GM18520 (cell line): Measurements from ENCODE around the gene COA3.
A peak's percentile ranks its signal among the peaks of the same experiment; 100 is the strongest.
"Not testable (repeated sequence)": the region's sequence is repeated elsewhere in the genome, so short reads cannot be mapped to it uniquely, and the experiment has no call there.

Experiments
- ATAC-seq: cut with Tn5 transposase; IDR thresholded peaks from one replicate; pipeline ENCODE4 v1.9.1; 2021; ENCODE audit not compliant: unreplicated experiment

COA3 gene

DNA sequence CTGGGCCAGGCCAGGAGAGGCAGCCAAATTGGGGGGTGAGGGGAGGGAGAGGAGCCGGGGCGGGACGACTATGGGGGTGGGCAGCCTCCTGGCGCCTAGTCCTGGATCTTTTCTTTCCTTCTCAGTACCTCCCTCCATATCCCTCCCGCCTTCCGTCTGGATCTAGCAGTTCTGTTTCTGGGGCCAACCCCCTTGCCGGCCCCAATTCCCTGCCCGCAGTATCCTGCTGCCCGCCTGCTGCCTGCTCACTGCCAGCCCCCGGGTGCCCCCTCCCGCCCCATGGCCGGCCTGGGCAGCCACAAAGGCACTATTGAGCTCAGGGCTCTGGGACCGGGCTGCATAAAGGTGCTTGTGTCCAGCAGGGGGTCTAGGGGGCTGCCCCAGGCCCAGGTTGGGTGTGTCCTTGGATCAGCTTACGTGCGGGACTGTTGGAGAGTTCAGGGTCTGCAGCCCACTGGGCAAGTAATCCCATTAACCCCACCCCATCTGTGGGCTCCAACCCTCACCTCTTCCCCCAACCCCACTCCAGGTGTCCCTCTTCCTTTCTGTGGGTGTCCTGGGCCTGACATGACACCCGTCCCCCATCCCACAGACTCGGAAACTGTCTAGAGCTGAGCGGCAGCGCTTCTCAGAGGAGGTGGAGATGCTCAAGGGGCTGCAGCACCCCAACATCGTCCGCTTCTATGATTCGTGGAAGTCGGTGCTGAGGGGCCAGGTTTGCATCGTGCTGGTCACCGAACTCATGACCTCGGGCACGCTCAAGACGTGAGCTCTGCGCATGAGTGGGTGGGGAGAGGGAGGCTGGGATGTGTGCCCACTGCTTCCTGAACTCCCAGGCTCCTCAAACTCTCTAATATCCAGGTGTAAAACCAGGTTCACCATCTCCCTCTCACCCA lies 16.1 kb downstream of the COA3 start:
- no peak for ATAC-seq

DNA sequence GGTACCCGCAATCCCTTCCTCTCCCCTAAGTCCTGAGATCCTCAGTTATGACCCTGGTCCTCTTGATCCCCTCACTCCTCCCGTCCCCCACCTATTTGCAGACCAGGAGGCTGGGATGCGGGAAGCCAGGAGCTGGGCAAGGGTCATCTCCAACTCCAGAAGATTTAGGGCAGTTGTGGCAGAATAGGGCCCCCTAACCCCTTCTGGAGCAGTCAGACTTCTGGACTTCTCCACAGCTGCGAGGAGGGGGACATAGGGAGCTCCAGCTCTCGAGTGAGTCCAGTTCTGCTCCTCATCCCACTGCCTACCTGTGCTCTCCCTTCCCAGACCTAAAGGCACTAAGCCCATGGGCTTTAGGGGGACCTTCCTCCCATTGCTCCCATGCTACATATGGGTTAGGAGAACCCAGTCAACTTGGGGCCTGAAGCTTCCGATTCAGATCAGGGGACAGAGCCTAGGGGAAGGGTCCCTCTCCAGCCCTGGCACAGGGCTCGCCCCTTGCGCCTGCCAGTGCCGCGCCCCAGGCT lies 16.8 kb downstream of the COA3 start:
- no peak for ATAC-seq

DNA sequence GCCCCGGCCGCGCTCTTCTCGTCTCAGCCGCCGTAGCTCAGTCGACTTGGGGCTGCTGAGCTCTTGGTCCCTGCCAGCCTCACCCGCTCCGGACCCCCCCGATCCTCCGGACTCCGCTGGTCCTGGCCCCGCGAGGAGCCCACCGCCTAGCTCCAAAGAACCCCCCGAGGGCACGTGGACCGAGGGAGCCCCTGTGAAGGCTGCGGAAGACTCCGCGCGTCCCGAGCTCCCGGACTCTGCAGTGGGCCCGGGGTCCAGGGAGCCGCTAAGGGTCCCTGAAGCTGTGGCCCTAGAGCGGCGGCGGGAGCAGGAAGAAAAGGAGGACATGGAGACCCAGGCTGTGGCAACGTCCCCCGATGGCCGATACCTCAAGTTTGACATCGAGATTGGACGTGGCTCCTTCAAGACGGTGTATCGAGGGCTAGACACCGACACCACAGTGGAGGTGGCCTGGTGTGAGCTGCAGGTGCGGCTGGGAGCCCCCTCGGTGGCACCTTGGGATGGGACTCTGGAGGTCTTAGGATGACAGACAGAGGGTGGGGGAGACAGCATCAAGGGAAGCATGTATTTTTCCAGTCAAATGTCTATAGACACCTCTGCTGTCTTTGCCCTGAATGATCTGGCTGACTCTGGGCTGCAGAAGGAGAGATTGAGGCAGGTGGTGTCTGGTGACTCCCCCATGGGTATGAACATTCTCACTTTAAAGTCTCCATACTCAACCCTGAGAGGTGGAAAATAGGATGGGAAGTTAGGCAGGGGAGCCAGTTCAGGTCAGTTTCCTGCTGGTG lies 17.5 kb downstream of the COA3 start:
- ATAC-seq: no peak

DNA sequence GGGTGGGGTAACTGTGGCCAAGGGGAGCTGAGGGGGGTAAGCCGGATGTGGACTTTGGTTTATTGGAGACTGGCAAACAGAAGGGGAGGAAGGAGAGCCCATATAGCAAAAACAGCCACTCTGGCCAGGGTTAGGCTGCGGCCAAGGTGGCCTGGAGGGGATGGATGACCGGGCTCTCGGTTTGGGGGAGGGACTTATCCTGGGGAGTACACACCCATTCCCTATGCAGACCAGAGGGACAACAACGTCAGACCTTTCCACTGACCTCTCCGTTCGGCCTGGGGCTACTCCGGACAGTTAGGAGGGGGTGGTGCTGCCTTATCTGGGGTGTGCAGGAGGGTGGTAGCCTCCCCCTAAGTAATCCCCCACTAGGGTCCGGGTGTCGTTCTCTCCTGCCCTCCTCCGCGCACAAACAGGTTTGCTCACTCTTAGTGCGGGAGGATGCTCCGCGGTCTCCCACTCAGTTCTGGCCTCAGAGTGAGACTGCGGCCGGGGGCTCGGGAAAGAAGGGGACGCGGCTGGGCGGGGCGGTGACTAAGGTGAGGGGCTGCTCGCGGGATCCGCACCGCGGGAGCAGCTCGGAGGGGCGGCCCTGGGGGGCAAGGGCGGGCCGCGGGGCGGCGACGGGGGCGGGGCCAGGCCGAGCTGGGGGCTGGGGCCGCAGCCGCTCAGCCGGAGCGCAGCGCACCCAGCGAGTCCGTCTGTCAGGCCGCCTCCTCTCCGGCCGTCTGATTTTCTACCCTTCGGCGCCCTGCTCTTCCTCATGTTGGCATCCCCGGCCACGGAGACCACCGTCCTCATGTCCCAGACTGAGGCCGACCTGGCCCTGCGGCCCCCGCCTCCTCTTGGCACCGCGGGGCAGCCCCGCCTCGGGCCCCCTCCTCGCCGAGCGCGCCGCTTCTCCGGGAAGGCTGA lies 18.3 kb downstream of the COA3 start, which contains the start of gene WNK4:
Gene WNK4 (plus strand): TSS at position 675 of the 915 bp plus-strand sequence. CDS start 89 bp downstream, at position 764.
- ATAC-seq: no peak

- ATAC-seq: no peak
These were observed 19.1 kb downstream of the COA3 start for GRCh38 chr17:42779304-42779935.

GRCh38 chr17:42778570-42778969 lies 19.9 kb downstream of the COA3 start:
- no peak for ATAC-seq

- ATAC-seq: no peak
These were observed 22.9 kb downstream of the COA3 start for GRCh38 chr17:42775534-42776098.

GRCh38 chr17:42774066-42774745 lies 24.3 kb downstream of the COA3 start:
- ATAC-seq: no peak

GRCh38 chr17:42773290-42774035 lies 25.0 kb downstream of the COA3 start, which contains the start of gene VPS25:
VPS25 (plus strand) TSS chr17:42773449; CDS start chr17:42773476, 27 bp downstream.
- peak; percentile 41 for ATAC-seq

GRCh38 chr17:42772945-42773289 lies 25.6 kb downstream of the COA3 start:
- ATAC-seq: no peak

DNA sequence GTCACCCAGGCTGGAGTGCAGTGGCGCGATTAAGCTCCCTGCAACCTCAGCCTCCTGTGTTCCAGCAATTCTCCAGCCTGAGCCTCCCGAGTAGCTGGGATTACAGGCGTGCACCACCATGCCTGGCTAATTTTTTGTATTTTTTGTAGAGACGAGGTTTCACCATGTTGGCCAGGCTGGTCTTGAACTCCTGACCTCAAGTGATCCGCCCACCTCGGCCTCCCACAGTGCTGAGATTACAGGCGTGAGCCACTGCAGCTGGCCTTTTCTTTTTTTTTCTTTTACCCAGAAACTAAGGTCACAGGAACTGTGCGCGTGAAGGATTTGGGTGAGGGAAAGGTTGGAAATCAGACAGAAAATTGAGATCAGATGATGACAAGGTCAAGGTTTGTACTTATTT lies 28.5 kb downstream of the COA3 start:
- ATAC-seq: not testable (repeated sequence)

DNA sequence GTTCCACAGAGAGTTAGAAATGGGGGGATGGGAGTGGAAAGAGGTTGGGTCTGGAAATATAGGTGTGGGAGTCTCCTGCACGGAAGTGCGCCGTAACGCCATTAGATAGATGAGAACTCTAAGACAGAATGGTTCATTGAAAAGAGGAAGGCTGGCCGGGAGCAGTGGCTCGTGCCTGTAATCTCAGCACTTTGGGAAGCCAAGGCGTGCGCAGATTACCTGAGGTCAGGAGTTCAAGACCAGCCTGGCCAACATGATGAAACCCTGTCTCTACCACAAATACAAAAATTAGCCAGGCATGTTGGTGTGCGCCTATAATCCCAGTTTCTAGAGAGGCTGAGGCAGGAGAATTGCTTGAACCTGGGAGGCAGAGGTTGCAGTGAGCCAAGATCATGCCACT lies 30.5 kb downstream of the COA3 start:
- ATAC-seq: not testable (repeated sequence)

DNA sequence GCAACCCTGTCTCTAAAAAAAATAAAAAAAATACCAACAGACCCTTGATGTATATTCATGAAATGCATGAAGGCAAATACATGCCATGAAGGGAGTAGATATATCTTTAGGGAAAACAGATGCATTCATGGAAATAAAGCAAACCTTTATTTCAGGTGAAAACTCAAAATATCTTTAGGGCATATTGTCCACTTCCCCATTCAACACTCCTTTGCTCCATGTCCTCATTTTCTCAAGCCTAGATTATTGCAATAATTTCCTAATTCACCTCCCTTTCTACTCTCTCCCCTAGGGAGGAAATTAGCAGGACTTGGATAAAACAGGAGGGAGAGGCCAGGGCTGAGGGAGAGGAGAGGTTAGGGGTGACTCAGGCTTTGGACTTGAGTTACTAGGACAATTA lies 31.0 kb downstream of the COA3 start:
- no peak for ATAC-seq

- ATAC-seq: no peak
These were observed 32.4 kb downstream of the COA3 start for GRCh38 chr17:42766124-42766523.

- ATAC-seq: no peak
These were observed 36.9 kb downstream of the COA3 start for GRCh38 chr17:42761638-42762037.

DNA sequence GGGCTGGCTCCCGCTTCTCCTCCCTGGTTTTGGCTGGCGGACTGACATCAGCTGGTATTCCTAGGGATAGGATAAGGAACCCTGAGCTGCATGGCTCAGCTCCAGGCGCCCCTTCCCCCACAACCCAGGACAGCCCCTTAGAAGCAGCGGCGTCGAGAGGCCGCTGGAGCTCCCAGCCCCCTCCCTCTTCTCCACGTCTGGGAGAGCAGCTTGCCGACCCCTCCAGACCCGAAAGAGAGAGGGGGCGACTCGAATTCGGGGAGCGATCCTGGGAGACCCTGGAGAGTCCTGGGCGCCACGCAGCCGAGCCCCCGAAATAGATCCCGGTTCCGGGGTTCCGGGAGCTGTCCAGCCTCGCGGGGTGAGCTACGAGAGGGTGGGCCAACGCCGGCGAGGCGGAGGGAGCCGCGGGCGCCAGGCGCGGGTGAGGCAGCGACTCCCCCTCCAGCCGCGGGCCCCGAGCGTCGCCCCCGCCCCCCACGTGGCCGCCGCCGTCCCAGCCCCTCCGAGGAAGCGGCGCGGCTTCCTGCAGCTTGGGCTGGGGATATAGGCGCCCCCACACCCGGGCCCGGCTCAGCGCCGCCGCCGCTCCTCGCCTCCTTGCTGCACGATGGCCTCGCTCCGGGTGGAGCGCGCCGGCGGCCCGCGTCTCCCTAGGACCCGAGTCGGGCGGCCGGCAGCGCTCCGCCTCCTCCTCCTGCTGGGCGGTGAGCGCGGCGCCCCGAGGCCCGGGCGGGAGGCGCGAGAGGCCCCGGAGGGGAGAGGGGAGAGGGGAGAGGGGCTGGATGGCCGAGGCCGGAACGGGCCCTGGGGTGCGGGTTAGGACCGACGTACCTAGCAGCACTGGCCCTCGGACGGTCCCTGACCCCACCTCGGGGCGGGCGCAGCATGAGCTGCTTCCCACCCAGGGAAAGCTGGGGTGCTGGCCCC lies 37.6 kb downstream of the COA3 start, which contains the start of gene RAMP2:
Gene RAMP2 (plus strand): TSS at position 576 of the 930 bp plus-strand sequence. CDS start 35 bp downstream, at position 611.
- ATAC-seq: no peak

DNA sequence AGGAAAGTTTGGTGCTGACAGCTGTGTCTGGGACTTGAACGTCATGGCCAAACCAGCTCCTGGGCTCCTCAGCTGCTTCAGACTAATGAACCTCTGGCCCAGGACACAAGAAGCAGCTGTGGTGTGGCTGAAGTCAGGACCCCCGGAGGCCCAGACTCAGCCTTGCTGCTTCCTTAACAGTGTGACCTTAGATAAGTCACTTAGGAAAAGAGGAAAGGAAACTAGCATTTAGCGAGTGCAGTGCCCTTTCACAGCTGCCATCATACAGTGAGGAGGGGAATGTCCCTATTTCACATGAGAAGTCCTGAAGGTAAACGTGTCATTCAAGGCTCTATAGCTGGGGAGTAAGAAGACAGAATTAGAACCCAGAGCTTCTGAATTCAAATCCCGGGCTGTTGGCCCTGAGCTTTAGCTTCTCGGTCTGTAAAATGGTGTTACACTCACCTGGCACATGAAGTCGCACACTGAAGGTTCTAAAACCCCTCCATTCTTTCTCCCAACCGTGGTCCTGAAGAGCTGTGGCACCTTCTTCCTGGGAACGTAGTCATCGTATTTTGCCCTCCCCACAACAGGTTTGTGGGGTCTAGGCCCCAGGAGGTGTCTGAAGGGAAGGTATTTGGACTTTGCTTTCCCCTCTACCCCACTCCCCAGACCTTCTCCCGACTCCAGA lies 38.4 kb downstream of the COA3 start:
- no peak for ATAC-seq
